H9 (cell line): ENCODE measurements around the gene LCN2. TPM values are rescaled to one million over a fixed set of nuclear protein-coding genes. Genes with fewer than 3 reads are reported as not detected.
A peak's percentile ranks its signal among the peaks of the same experiment; 100 is the strongest.

Experiments
- DNase-seq: peaks from one replicate; pipeline ENCODE4 v3.0.0-alpha.2; 2017
- H2AFZ ChIP-seq: one replicate; pipeline ENCODE4 v1.6.1; 2013; ENCODE audit warnings: mild to moderate bottlenecking, low read length, control low read depth, moderate library complexity
- H2AK5ac ChIP-seq: 2 replicates; pipeline ENCODE4 v1.6.1; 2013; ENCODE audit warnings: low read length, control low read depth, mixed read lengths; ENCODE audit not compliant: insufficient read length
- H2BK120ac ChIP-seq: one replicate; pipeline ENCODE4 v1.6.1; 2013; ENCODE audit warnings: low read depth, mild to moderate bottlenecking, low read length, control low read depth, inconsistent platforms; ENCODE audit not compliant: poor library complexity, severe bottlenecking
- H2BK12ac ChIP-seq: 2 replicates; pipeline ENCODE4 v1.6.1; 2013; ENCODE audit warnings: low read length, control low read depth, mixed read lengths, low read depth; ENCODE audit not compliant: insufficient read length
- H2BK15ac ChIP-seq: 2 replicates; pipeline ENCODE4 v1.6.1; 2013; ENCODE audit warnings: low read depth, low read length, control low read depth
- H2BK20ac ChIP-seq: one replicate; pipeline ENCODE4 v1.6.1; 2013; ENCODE audit warnings: low read depth, mild to moderate bottlenecking, low read length, control low read depth, inconsistent platforms; ENCODE audit not compliant: poor library complexity, severe bottlenecking
- H2BK5ac ChIP-seq: 2 replicates; pipeline ENCODE4 v1.6.1; 2013; ENCODE audit warnings: low read length, control low read depth, mixed read lengths; ENCODE audit not compliant: insufficient read length
- H3K14ac ChIP-seq: 2 replicates; pipeline ENCODE4 v1.6.1; 2013; ENCODE audit warnings: low read length, control low read depth; ENCODE audit not compliant: insufficient read depth
- H3K18ac ChIP-seq: 2 replicates; pipeline ENCODE4 v1.6.1; 2013; ENCODE audit warnings: low read depth, mild to moderate bottlenecking, mixed read lengths, low read length, control low read depth; ENCODE audit not compliant: insufficient read length
- H3K23ac ChIP-seq: 2 replicates; pipeline ENCODE4 v1.6.1; 2013; ENCODE audit warnings: low read length, control low read depth, mixed read lengths, low read depth; ENCODE audit not compliant: insufficient read length
- H3K23me2 ChIP-seq: 2 replicates; pipeline ENCODE4 v1.6.1; 2013; ENCODE audit warnings: low read depth, mild to moderate bottlenecking, mixed read lengths, low read length, control low read depth; ENCODE audit not compliant: insufficient read length, poor library complexity, severe bottlenecking
- H3K27ac ChIP-seq: 2 replicates; pipeline ENCODE4 v1.5.1; 2013; ENCODE audit warnings: low read length, control low read depth, mixed read lengths, low read depth; ENCODE audit not compliant: insufficient read length
- H3K27me3 ChIP-seq: 2 replicates; pipeline ENCODE4 v1.6.1; 2013; ENCODE audit warnings: low read length, control low read depth, inconsistent platforms; ENCODE audit not compliant: insufficient read depth
- H3K4ac ChIP-seq: 2 replicates; pipeline ENCODE4 v1.6.1; 2013; ENCODE audit warnings: low read depth, mild to moderate bottlenecking, control low read depth, inconsistent platforms, low read length, moderate library complexity
- H3K4me1 ChIP-seq: 2 replicates; pipeline ENCODE4 v1.6.1; 2013; ENCODE audit warnings: low read length, control low read depth, inconsistent platforms; ENCODE audit not compliant: insufficient read depth
- H3K4me2 ChIP-seq: 2 replicates; pipeline ENCODE4 v1.6.1; 2013; ENCODE audit warnings: low read length, control low read depth, mixed read lengths; ENCODE audit not compliant: insufficient read length, insufficient read depth
- H3K56ac ChIP-seq: 2 replicates; pipeline ENCODE4 v1.6.1; 2013; ENCODE audit warnings: low read depth, mild to moderate bottlenecking, mixed read lengths, low read length, control low read depth; ENCODE audit not compliant: insufficient read length
- H3K79me1 ChIP-seq: 2 replicates; pipeline ENCODE4 v1.6.1; 2013; ENCODE audit warnings: low read depth, mild to moderate bottlenecking, moderate library complexity, low read length, control low read depth, inconsistent platforms; ENCODE audit not compliant: insufficient read depth, poor library complexity, severe bottlenecking
- H3K79me2 ChIP-seq: 2 replicates; pipeline ENCODE4 v1.6.1; 2013; ENCODE audit warnings: low read length, control low read depth, inconsistent platforms; ENCODE audit not compliant: insufficient read depth
- H3K9ac ChIP-seq: 2 replicates; pipeline ENCODE4 v1.6.1; 2013; ENCODE audit warnings: low read length, control low read depth, mixed read lengths; ENCODE audit not compliant: insufficient read length; ENCODE audit errors: extremely low read depth
- H3K9me3 ChIP-seq: one replicate; pipeline ENCODE4 v1.6.1; 2013; ENCODE audit warnings: low read depth, low read length, inconsistent platforms; ENCODE audit not compliant: control insufficient read depth
- H3T11ph ChIP-seq: one replicate; pipeline ENCODE4 v1.6.1; 2013; ENCODE audit warnings: mild to moderate bottlenecking, low read length, control low read depth, inconsistent platforms
- H4K20me1 ChIP-seq: one replicate; pipeline ENCODE4 v1.6.1; 2013; ENCODE audit not compliant: control insufficient read depth, insufficient read length, insufficient read depth
- H4K5ac ChIP-seq: 2 replicates; pipeline ENCODE4 v1.6.1; 2013; ENCODE audit warnings: low read depth, mild to moderate bottlenecking, mixed read lengths, low read length, control low read depth; ENCODE audit not compliant: insufficient read length
- H4K8ac ChIP-seq: replicated peaks from 2 replicates; pipeline ENCODE4 v1.6.1; 2013; ENCODE audit warnings: low read length, control low read depth, mixed read lengths, low read depth; ENCODE audit not compliant: insufficient read length
- H4K91ac ChIP-seq: 2 replicates; pipeline ENCODE4 v1.6.1; 2013; ENCODE audit warnings: low read depth, mild to moderate bottlenecking, moderate library complexity, mixed read lengths, low read length, control low read depth; ENCODE audit not compliant: insufficient read length
- H3K27ac Mint-ChIP-seq, 3 experiments: 2 replicates in 2 of 3; 3 replicates in 1 of 3; pipeline ENCODE4 v1.8.0; 2020 to 2021; ENCODE audit warnings: mixed read lengths in 3 of 3, mild to moderate bottlenecking in 1 of 3, moderate library complexity in 1 of 3
- H3K27me3 Mint-ChIP-seq: 2 replicates; pipeline ENCODE4 v1.8.0; 2021; ENCODE audit warnings: low read depth, mild to moderate bottlenecking, moderate library complexity, mixed read lengths
- H3K36me3 Mint-ChIP-seq, 3 experiments: 2 replicates in 2 of 3; 3 replicates in 1 of 3; pipeline ENCODE4 v1.8.0; 2020 to 2021; ENCODE audit warnings: low read depth in 3 of 3, mixed read lengths in 3 of 3; ENCODE audit not compliant: insufficient read depth in 1 of 3
- H3K4me1 Mint-ChIP-seq, 2 experiments: 2 replicates each; pipeline ENCODE4 v1.8.0; 2020; ENCODE audit warnings: mixed read lengths in 2 of 2
- H3K4me3 Mint-ChIP-seq, 2 experiments: 2 replicates in 1 of 2; 3 replicates in 1 of 2; pipeline ENCODE4 v1.8.0; 2020 to 2021; ENCODE audit warnings: mild to moderate bottlenecking in 2 of 2, mixed read lengths in 2 of 2, moderate library complexity in 1 of 2
- H3K9me3 Mint-ChIP-seq, 2 experiments: 2 replicates in 1 of 2; 3 replicates in 1 of 2; pipeline ENCODE4 v1.8.0; 2020; ENCODE audit warnings: mild to moderate bottlenecking in 2 of 2, mixed read lengths in 2 of 2, moderate library complexity in 1 of 2
- WGBS: extraction: QIAGEN DNeasy Blood & Tissue Kit; methylation state at CpG from one replicate; pipeline ENCODE4 v1.1.7; 2013; ENCODE audit warnings: missing lambda C conversion rate, low lambda C conversion rate, mixed read lengths; ENCODE audit not compliant: insufficient read length; ENCODE audit errors: extremely low coverage; 5-methylcytosine and 5-hydroxymethylcytosine counted together
- total RNA-seq: library from RNA; stranded (reverse); gene quantifications from 2 replicates; pipeline ENCODE4 v1.2.1, GENCODE V29; 2021
- TF ChIP-seq, protein P1 (sequence below): fragments of 200-600 bp; sonication (generic); conservative IDR thresholded peaks from 3 replicates; pipeline ENCODE4 v1.8.0; 2021; ENCODE audit warnings: antibody characterized with exemption, mild to moderate bottlenecking

Gene LCN2
- total RNA-seq, 1 experiment from 2014 or later: not detected

DNA sequence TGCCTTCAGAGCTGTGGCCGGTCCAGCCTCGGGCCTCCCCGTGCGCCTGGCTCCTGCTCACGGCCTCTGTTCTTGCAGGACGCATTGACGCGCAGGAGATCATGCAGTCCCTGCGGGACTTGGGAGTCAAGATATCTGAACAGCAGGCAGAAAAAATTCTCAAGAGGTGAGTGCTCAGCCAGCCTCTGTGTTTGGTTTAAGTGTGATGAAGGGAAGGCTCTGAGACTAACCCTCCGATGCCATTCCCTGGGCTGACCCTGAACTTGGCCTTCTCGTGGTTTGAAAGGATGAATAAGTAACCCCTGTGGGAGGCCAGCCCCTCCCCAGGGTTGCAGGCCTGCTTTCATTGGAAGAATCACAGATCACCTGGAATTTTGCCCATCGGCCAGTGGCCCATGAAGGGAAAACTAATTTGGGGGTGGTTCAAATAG is 48.0 kb upstream of the LCN2 start:
- H3K9me3 ChIP-seq: no peaks in the 10 kb centered on the region
- no peaks in the 10 kb centered on the region for H3K27me3 ChIP-seq
- Mint-ChIP-seq H3K9me3 (no peaks in the 10 kb centered on the region), H3K36me3 (peaks cover 19 to 48% (median 45%) of the 10 kb centered on the region in 3 experiments; a peak in 6 of 7 replicates), H3K27me3 (no peaks in the 10 kb centered on the region), H3K4me1 (peaks cover 51 to 58% of the 10 kb centered on the region in 2 experiments), H3K4me3 (peak overlapping the region in 1 of 2 experiments; percentile 57; a peak in 2 of 5 replicates), H3K27ac (peak overlapping the region in 2 of 3 experiments; percentile 68 to 80; a peak in 1 of 7 replicates)
- H4K5ac ChIP-seq: no peak overlapping the region
- H3K27ac ChIP-seq: no peak overlapping the region
- DNase-seq: no peak
- H3K4me1 ChIP-seq: peaks cover 5% of the 10 kb centered on the region; the same call in 1 of the 2 replicates
- H3K9ac ChIP-seq: no peak overlapping the region
- H2BK120ac ChIP-seq: no peak overlapping the region
- no peak overlapping the region for H3K4me2 ChIP-seq
- no peak overlapping the region for H4K91ac ChIP-seq
- H3K4ac ChIP-seq: no peak overlapping the region
- no peak overlapping the region for H2BK5ac ChIP-seq
- no peak overlapping the region for H2AK5ac ChIP-seq
- H2BK12ac ChIP-seq: no peak overlapping the region
- H3K18ac ChIP-seq: no peak overlapping the region
- H2BK15ac ChIP-seq: no peak overlapping the region
- H3K56ac ChIP-seq: no peak overlapping the region
- H3T11ph ChIP-seq: no peak overlapping the region
- no peak overlapping the region for H2AFZ ChIP-seq
- peaks cover 7% of the 10 kb centered on the region; the same call in 1 of the 2 replicates for H3K79me2 ChIP-seq
- WGBS: no CpG with 5 or more reads among the region's 12 CpGs
- no peaks in the 10 kb centered on the region for H4K20me1 ChIP-seq
- no peak overlapping the region for H3K14ac ChIP-seq
- H2BK20ac ChIP-seq: no peak overlapping the region
- TF ChIP-seq, protein P1, sequence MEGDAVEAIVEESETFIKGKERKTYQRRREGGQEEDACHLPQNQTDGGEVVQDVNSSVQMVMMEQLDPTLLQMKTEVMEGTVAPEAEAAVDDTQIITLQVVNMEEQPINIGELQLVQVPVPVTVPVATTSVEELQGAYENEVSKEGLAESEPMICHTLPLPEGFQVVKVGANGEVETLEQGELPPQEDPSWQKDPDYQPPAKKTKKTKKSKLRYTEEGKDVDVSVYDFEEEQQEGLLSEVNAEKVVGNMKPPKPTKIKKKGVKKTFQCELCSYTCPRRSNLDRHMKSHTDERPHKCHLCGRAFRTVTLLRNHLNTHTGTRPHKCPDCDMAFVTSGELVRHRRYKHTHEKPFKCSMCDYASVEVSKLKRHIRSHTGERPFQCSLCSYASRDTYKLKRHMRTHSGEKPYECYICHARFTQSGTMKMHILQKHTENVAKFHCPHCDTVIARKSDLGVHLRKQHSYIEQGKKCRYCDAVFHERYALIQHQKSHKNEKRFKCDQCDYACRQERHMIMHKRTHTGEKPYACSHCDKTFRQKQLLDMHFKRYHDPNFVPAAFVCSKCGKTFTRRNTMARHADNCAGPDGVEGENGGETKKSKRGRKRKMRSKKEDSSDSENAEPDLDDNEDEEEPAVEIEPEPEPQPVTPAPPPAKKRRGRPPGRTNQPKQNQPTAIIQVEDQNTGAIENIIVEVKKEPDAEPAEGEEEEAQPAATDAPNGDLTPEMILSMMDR: no peak
- peaks cover 10% of the 10 kb centered on the region for H3K23me2 ChIP-seq
- H3K79me1 ChIP-seq: peaks cover 3% of the 10 kb centered on the region
- no peak overlapping the region for H4K8ac ChIP-seq
- no peak overlapping the region for H3K23ac ChIP-seq
